ENCODE data around the gene DLG2.

Gene DLG2

GRCh38 chr11:84300092-84300491 is 1327.1 kb downstream of the DLG2 start:
- no peak for DNase-seq

- no peak for DNase-seq
These were observed 1329.6 kb downstream of the DLG2 start for GRCh38 chr11:84297570-84297969.

GRCh38 chr11:84295815-84296214 is 1331.3 kb downstream of the DLG2 start:
- DNase-seq = no peak

GRCh38 chr11:84292955-84293354 is 1334.2 kb downstream of the DLG2 start:
- DNase-seq = no peak

GRCh38 chr11:84292006-84292405 is 1335.1 kb downstream of the DLG2 start:
- DNase-seq = no peak

GRCh38 chr11:84290647-84291046 is 1336.5 kb downstream of the DLG2 start:
- no peak for DNase-seq

- no peak for DNase-seq
These were observed 1337.7 kb downstream of the DLG2 start for GRCh38 chr11:84289381-84289906.

- DNase-seq = no peak
These were observed 1353.6 kb downstream of the DLG2 start for GRCh38 chr11:84273541-84273940.

GRCh38 chr11:84270466-84270865 is 1356.7 kb downstream of the DLG2 start:
- DNase-seq = no peak

- DNase-seq = no peak
These were observed 1363.1 kb downstream of the DLG2 start for GRCh38 chr11:84264066-84264465.

- DNase-seq = no peak
These were observed 1365.4 kb downstream of the DLG2 start for GRCh38 chr11:84261707-84262106.

GRCh38 chr11:84260862-84261261 is 1366.3 kb downstream of the DLG2 start:
- no peak for DNase-seq

GRCh38 chr11:84256618-84257017 is 1370.5 kb downstream of the DLG2 start:
- no peak for DNase-seq

GRCh38 chr11:84255483-84255882 is 1371.7 kb downstream of the DLG2 start:
- DNase-seq = no peak

- no peak for DNase-seq
These were observed 1376.1 kb downstream of the DLG2 start for GRCh38 chr11:84250834-84251613.

- no peak for DNase-seq
These were observed 1377.6 kb downstream of the DLG2 start for GRCh38 chr11:84249344-84250135.

- no peak for DNase-seq
These were observed 1379.2 kb downstream of the DLG2 start for GRCh38 chr11:84247926-84248325.

- no peak for DNase-seq
These were observed 1380.0 kb downstream of the DLG2 start for GRCh38 chr11:84247129-84247528.

GRCh38 chr11:84243629-84244263 is 1383.4 kb downstream of the DLG2 start:
- no peak for DNase-seq

- no peak for DNase-seq
These were observed 1385.6 kb downstream of the DLG2 start for GRCh38 chr11:84241343-84242131.

GRCh38 chr11:84240847-84241246 is 1386.3 kb downstream of the DLG2 start:
- DNase-seq = no peak

- no peak for DNase-seq
These were observed 1390.7 kb downstream of the DLG2 start for GRCh38 chr11:84236436-84236835.
